IMR-90 (cell line): ENCODE data around the gene MED6. TPM values are rescaled to one million over a fixed set of nuclear protein-coding genes. Genes with fewer than 3 reads are reported as not detected.

ENCODE experiments used
- ATAC-seq: fragments of 200-7000 bp; cut with Tn5 transposase; 2 replicates; pipeline ENCODE4 v1.9.1; 2020; ENCODE audit warnings: low read depth, mild to moderate bottlenecking, moderate library complexity
- BruUV-seq: library from RNA; stranded (reverse); fragments of 400-500 nt; replicated peaks from 2 replicates; lab custom pipeline; 2021; lab: Mats Ljungman, UMichigan
- CTCF ChIA-PET: fragments of 300-600 bp; formaldehyde crosslinking; extraction: SDS; loops from one replicate; lab custom pipeline; 2021; ENCODE audit warnings: antibody characterized with exemption; lab: Yijun Ruan, JAX
- POLR2A ChIA-PET: fragments of 300-600 bp; sonication (Branson Sonifier 250); formaldehyde crosslinking; loops from one replicate; lab custom pipeline; 2022; ENCODE audit warnings: antibody characterized with exemption; ENCODE audit not compliant: unreplicated experiment; lab: Charles Lee
- DNase-seq: peaks from one replicate; pipeline ENCODE4 v3.0.0; 2013
- H2AFZ ChIP-seq: replicated peaks from 2 replicates; pipeline ENCODE3; 2013; ENCODE audit warnings: low read length, mild to moderate bottlenecking; ENCODE audit not compliant: poor library complexity
- H2AK5ac ChIP-seq: 2 replicates; pipeline ENCODE4 v1.6.1; 2013; ENCODE audit warnings: low read depth, low read length, inconsistent platforms
- H2AK9ac ChIP-seq: replicated peaks from 2 replicates; pipeline ENCODE3; 2013; ENCODE audit warnings: mild to moderate bottlenecking, low read depth, low read length, moderate library complexity; ENCODE audit not compliant: poor library complexity
- H2BK120ac ChIP-seq: 2 replicates; pipeline ENCODE4 v1.6.1; 2013; ENCODE audit warnings: low read depth, low read length, inconsistent platforms
- H2BK15ac ChIP-seq: 3 replicates; pipeline ENCODE4 v1.6.1; 2013; ENCODE audit warnings: low read depth, low read length, inconsistent platforms
- H2BK20ac ChIP-seq: 2 replicates; pipeline ENCODE4 v1.6.1; 2013; ENCODE audit warnings: low read depth, mild to moderate bottlenecking, inconsistent platforms, low read length, moderate library complexity
- H2BK5ac ChIP-seq: 2 replicates; pipeline ENCODE4 v1.6.1; 2013; ENCODE audit warnings: mild to moderate bottlenecking, low read depth, low read length, inconsistent platforms; ENCODE audit not compliant: poor library complexity, severe bottlenecking
- H3K14ac ChIP-seq: replicated peaks from 2 replicates; pipeline ENCODE4 v1.6.1; 2013; ENCODE audit warnings: low read depth, low read length, inconsistent platforms
- H3K18ac ChIP-seq: 2 replicates; pipeline ENCODE4 v1.6.1; 2013; ENCODE audit warnings: low read depth, low read length, control low read depth
- H3K23ac ChIP-seq: 2 replicates; pipeline ENCODE4 v1.6.1; 2013; ENCODE audit warnings: low read depth, low read length, inconsistent platforms
- H3K27ac ChIP-seq: 2 replicates; pipeline ENCODE4 v1.5.1; 2013; ENCODE audit warnings: mild to moderate bottlenecking, control low read depth, low read length; ENCODE audit not compliant: insufficient read depth
- H3K27me3 ChIP-seq: 2 replicates; pipeline ENCODE4 v1.6.1; 2013; ENCODE audit warnings: low read length; ENCODE audit not compliant: control insufficient read depth, insufficient read depth
- H3K36me3 ChIP-seq: 2 replicates; pipeline ENCODE4 v1.6.1; 2013; ENCODE audit warnings: low read length, mixed read lengths; ENCODE audit not compliant: control insufficient read depth, insufficient read depth
- H3K4ac ChIP-seq: 2 replicates; pipeline ENCODE4 v1.6.1; 2013; ENCODE audit warnings: low read depth, low read length, inconsistent platforms
- H3K4me1 ChIP-seq: 2 replicates; pipeline ENCODE4 v1.6.1; 2013; ENCODE audit warnings: low read length, mixed read lengths; ENCODE audit not compliant: control insufficient read depth, insufficient read depth
- H3K4me2 ChIP-seq: 2 replicates; pipeline ENCODE4 v1.6.1; 2013; ENCODE audit warnings: low read depth, mild to moderate bottlenecking, control low read depth, low read length, moderate library complexity
- H3K4me3 ChIP-seq: 2 replicates; pipeline ENCODE4 v1.5.1; 2013; ENCODE audit warnings: low read depth, mild to moderate bottlenecking, control low read depth, low read length, moderate library complexity; ENCODE audit not compliant: insufficient read depth
- H3K56ac ChIP-seq: 2 replicates; pipeline ENCODE4 v1.6.1; 2013; ENCODE audit warnings: low read length, inconsistent platforms; ENCODE audit not compliant: insufficient read depth; ENCODE audit errors: extremely low read depth
- H3K79me1 ChIP-seq, 2 experiments: 2 replicates each; pipeline ENCODE4 v1.6.1; 2013; ENCODE audit warnings: low read length in 2 of 2, inconsistent platforms in 1 of 2, low read depth in 1 of 2
- H3K9ac ChIP-seq: 2 replicates; pipeline ENCODE4 v1.6.1; 2013; ENCODE audit warnings: low read depth, low read length, control low read depth
- H3K9me1 ChIP-seq: 2 replicates; pipeline ENCODE4 v1.6.1; 2013; ENCODE audit warnings: low read length, inconsistent platforms; ENCODE audit not compliant: insufficient read depth
- H3K9me3 ChIP-seq: 2 replicates; pipeline ENCODE4 v1.6.1; 2013; ENCODE audit warnings: low read length; ENCODE audit not compliant: control insufficient read depth, insufficient read depth
- H4K20me1 ChIP-seq: 2 replicates; pipeline ENCODE4 v1.6.1; 2013; ENCODE audit warnings: low read length, inconsistent platforms; ENCODE audit not compliant: insufficient read depth
- H4K5ac ChIP-seq: 2 replicates; pipeline ENCODE4 v1.6.1; 2013; ENCODE audit warnings: mild to moderate bottlenecking, low read depth, low read length, control low read depth
- H4K8ac ChIP-seq, 2 experiments: 2 replicates each; pipeline ENCODE4 v1.6.1; 2013; ENCODE audit warnings: low read depth in 2 of 2, low read length in 2 of 2, control low read depth in 1 of 2, inconsistent platforms in 1 of 2
- H4K91ac ChIP-seq: 2 replicates; pipeline ENCODE4 v1.6.1; 2013; ENCODE audit warnings: low read depth, low read length, inconsistent platforms; ENCODE audit not compliant: insufficient read depth
- BHLHE40 ChIP-seq: fragments of 150-350 bp; IDR thresholded peaks from 2 replicates; pipeline ENCODE4 v1.6.1; 2016; ENCODE audit warnings: mild to moderate bottlenecking, low read depth, low read length
- CEBPB ChIP-seq: IDR thresholded peaks from 2 replicates; pipeline ENCODE4 v1.6.1; 2012; ENCODE audit warnings: low read depth, low read length, improper control_type of control experiment
- CHD1 ChIP-seq: IDR thresholded peaks from 2 replicates; pipeline ENCODE4 v1.6.1; 2012; ENCODE audit warnings: low read depth, low read length, improper control_type of control experiment
- CTCF ChIP-seq: conservative IDR thresholded peaks from 2 replicates; pipeline ENCODE4 v1.5.1; 2012; ENCODE audit warnings: mild to moderate bottlenecking, low read depth, low read length, improper control_type of control experiment
- ELK1 ChIP-seq: fragments of 150-350 bp; IDR thresholded peaks from 2 replicates; pipeline ENCODE4 v1.6.1; 2016; ENCODE audit warnings: low read depth, mild to moderate bottlenecking, low read length, moderate library complexity, borderline replicate concordance
- FOS ChIP-seq: fragments of 150-350 bp; IDR thresholded peaks from 2 replicates; pipeline ENCODE4 v1.6.1; 2016; ENCODE audit warnings: low read depth, low read length
- MAFK ChIP-seq: IDR thresholded peaks from 2 replicates; pipeline ENCODE4 v1.6.1; 2012; ENCODE audit warnings: low read depth, low read length, improper control_type of control experiment
- MAZ ChIP-seq: IDR thresholded peaks from 2 replicates; pipeline ENCODE4 v1.6.1; 2012; ENCODE audit warnings: low read depth, mild to moderate bottlenecking, low read length, improper control_type of control experiment, moderate library complexity, borderline replicate concordance
- MXI1 ChIP-seq: IDR thresholded peaks from 2 replicates; pipeline ENCODE4 v1.6.1; 2012; ENCODE audit warnings: low read depth, mild to moderate bottlenecking, low read length, moderate library complexity, borderline replicate concordance
- POLR2A ChIP-seq: IDR thresholded peaks from 2 replicates; pipeline ENCODE4 v1.6.1; 2012; ENCODE audit warnings: mild to moderate bottlenecking, low read depth, low read length
- RAD21 ChIP-seq: IDR thresholded peaks from 2 replicates; pipeline ENCODE4 v1.6.1; 2012; ENCODE audit warnings: low read length, improper control_type of control experiment
- RCOR1 ChIP-seq: IDR thresholded peaks from 2 replicates; pipeline ENCODE4 v1.6.1; 2012; ENCODE audit warnings: mild to moderate bottlenecking, low read length, improper control_type of control experiment; ENCODE audit not compliant: insufficient replicate concordance
- RFX5 ChIP-seq: IDR thresholded peaks from 2 replicates; pipeline ENCODE4 v1.8.0; 2012; ENCODE audit warnings: low read depth, mild to moderate bottlenecking, low read length, moderate library complexity
- SMC3 ChIP-seq: fragments of 150-350 bp; IDR thresholded peaks from 2 replicates; pipeline ENCODE4 v1.6.1; 2016; ENCODE audit warnings: low read depth, mild to moderate bottlenecking, antibody characterized with exemption, low read length, moderate library complexity
- WGBS, 2 experiments: methylation state at CpG; one replicate each; pipeline versions ENCODE4 v1.1.5 to v1.1.7; 2013; ENCODE audit warnings: missing lambda C conversion rate in 2 of 2; ENCODE audit not compliant: insufficient read length in 1 of 2; ENCODE audit errors: extremely low coverage in 2 of 2; 5-methylcytosine and 5-hydroxymethylcytosine counted together
- dilution Hi-C: fragments of 300-500 bp; cut with HindIII; formaldehyde crosslinking; loops from one replicate; pipeline ENCODE4 v1.14.3; 2018; ENCODE audit warnings: low sequenced_read_pairs; ENCODE audit not compliant: unreplicated experiment
- in situ Hi-C: fragments of 300-500 bp; cut with MboI; formaldehyde crosslinking; loops from 3 replicates; pipeline ENCODE4 v1.14.3; 2019; ENCODE audit warnings: low sequenced_read_pairs, inconsistent platforms, mixed read lengths
- intact Hi-C: fragments of 100-400 bp; cut with micrococcal nuclease; formaldehyde crosslinking; loops from 2 replicates; pipeline ENCODE4 v1.10.0; 2022
- polyA plus RNA-seq, 3 experiments: library from polyadenylated mRNA; depleted of rRNA; stranded (reverse); fragments of >200 nt; gene quantifications; 2 replicates each; pipeline ENCODE4 v1.2.3, GENCODE V29; 2012; ENCODE audit warnings: low replicate concordance in 1 of 3
- total RNA-seq: library from RNA; depleted of rRNA; stranded (reverse); fragments of >200 nt; gene quantifications from 2 replicates; pipeline ENCODE4 v1.2.3, GENCODE V29; 2012
- TF ChIP-seq, protein P1 (sequence below): fragments of 150-350 bp; IDR thresholded peaks from 2 replicates; pipeline ENCODE4 v1.6.1; 2017; ENCODE audit warnings: mild to moderate bottlenecking, antibody characterized with exemption, low read length, low read depth

MED6 gene
- total and polyA plus RNA-seq, 2 of the 4 experiments (the other 2 are of a cell fraction), result 24.3 to 31.5 TPM

DNA sequence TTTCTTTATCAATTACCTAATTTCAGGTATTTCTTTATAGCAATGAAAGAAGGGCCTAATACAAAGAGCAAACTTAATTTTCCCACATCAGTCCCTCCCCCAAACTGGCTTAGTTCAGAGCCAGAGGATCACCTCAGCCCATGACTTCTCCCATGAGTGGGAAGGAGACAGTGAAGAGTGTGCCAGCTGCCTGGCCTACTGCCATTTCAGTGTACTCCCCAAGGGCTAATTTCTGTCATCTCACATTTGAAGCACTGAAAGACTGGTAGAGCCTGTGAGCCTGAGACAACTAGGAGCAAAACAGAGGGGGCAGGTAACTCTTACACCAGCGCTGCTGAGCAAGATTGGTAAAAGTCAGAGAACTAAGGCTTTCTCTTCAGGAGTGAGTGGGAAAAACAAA, 36.6 kb downstream of the MED6 start:
- TF ChIP-seq MAZ, result no peak
- no peak for TF ChIP-seq CHD1
- TF ChIP-seq, protein P1, sequence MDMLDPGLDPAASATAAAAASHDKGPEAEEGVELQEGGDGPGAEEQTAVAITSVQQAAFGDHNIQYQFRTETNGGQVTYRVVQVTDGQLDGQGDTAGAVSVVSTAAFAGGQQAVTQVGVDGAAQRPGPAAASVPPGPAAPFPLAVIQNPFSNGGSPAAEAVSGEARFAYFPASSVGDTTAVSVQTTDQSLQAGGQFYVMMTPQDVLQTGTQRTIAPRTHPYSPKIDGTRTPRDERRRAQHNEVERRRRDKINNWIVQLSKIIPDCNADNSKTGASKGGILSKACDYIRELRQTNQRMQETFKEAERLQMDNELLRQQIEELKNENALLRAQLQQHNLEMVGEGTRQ, result no peak
- TF ChIP-seq FOS, result no peak
- TF ChIP-seq RCOR1, result no peak
- no peak for TF ChIP-seq MAFK
- no peak for TF ChIP-seq ELK1
- no peak for TF ChIP-seq MXI1
- no peak for TF ChIP-seq RFX5
- no peak for TF ChIP-seq CEBPB
- no peak for TF ChIP-seq BHLHE40
- no peak for TF ChIP-seq RAD21
- TF ChIP-seq CTCF, result no peak
- TF ChIP-seq SMC3, result no peak
- no peak for TF ChIP-seq POLR2A
- H3K9me3 ChIP-seq, result no peaks in the 10 kb centered on the region
- ChIA-PET POLR2A (interaction anchor here (0.6 kb wide), 1 partner anchor 34 kb away, joined by 3 read pairs; no protein-coding TSS in a partner anchor), CTCF (interaction anchor here (0.6 kb wide), 2 partner anchors 451 to 1393 kb away, joined by 3 to 4 read pairs; no protein-coding TSS in a partner anchor)
- H3K27ac ChIP-seq, result no peak overlapping the region
- dilution Hi-C loops, result no loop called here
- H3K14ac ChIP-seq, result no peak overlapping the region
- H3K4ac ChIP-seq, result no peak overlapping the region
- H2BK20ac ChIP-seq, result no peak overlapping the region
- H2AFZ ChIP-seq, result no peak overlapping the region
- peaks cover 6% of the 10 kb centered on the region; the same call in 1 of the 2 replicates for H4K20me1 ChIP-seq
- no peaks in the 10 kb centered on the region for H3K9me1 ChIP-seq
- H2BK5ac ChIP-seq, result no peak overlapping the region
- no peaks in the 10 kb centered on the region for H3K27me3 ChIP-seq
- H3K4me3 ChIP-seq, result no peak overlapping the region
- H3K23ac ChIP-seq, result no peak overlapping the region
- no peak overlapping the region for H4K5ac ChIP-seq
- H2AK9ac ChIP-seq, result no peak overlapping the region
- BruUV-seq, result no TSS peak
- H3K4me2 ChIP-seq, result no peak overlapping the region
- no peak overlapping the region for H2BK15ac ChIP-seq
- peaks cover 0 to 5% of the 10 kb centered on the region in 2 experiments; a peak in 2 of 4 replicates for H3K79me1 ChIP-seq
- no peak overlapping the region for H3K56ac ChIP-seq
- in situ Hi-C loops, result no loop called here
- no peak overlapping the region for H3K18ac ChIP-seq
- intact Hi-C loops, result no loop called here
- DNase-seq, result no peak
- no peak overlapping the region for H2AK5ac ChIP-seq
- H4K8ac ChIP-seq, result no peak overlapping the region
- ATAC-seq, result no peak
- H3K9ac ChIP-seq, result no peak overlapping the region
- no peak overlapping the region for H4K91ac ChIP-seq
- no peaks in the 10 kb centered on the region for H3K4me1 ChIP-seq
- H3K36me3 ChIP-seq, result peaks cover 6% of the 10 kb centered on the region
- WGBS, 2 experiments, result no CpG with 5 or more reads among the region's 1 CpG
- no peak overlapping the region for H2BK120ac ChIP-seq
